MM.1S (cell line): ENCODE results near the gene UHRF1.

ENCODE experiments used
- DNase-seq: peaks from one replicate; pipeline ENCODE4 v3.0.0-alpha.2; 2015
- H2AFZ ChIP-seq: fragments of 300-600 bp; sonication (generic); 2 replicates; pipeline ENCODE4 v1.6.0; 2016; ENCODE audit warnings: antibody characterized with exemption, low read length
- H3F3A ChIP-seq: fragments of 300-600 bp; sonication (generic); 2 replicates; pipeline ENCODE4 v1.6.1; 2016; ENCODE audit warnings: mild to moderate bottlenecking, antibody characterized with exemption, low read length, moderate library complexity, mixed read lengths; ENCODE audit not compliant: insufficient read depth
- H3K27ac ChIP-seq: fragments of 300-600 bp; sonication (generic); 2 replicates; pipeline ENCODE4 v1.5.1; 2016; ENCODE audit warnings: mild to moderate bottlenecking, low read length
- H3K27me3 ChIP-seq: fragments of 300-600 bp; sonication (generic); replicated peaks from 2 replicates; pipeline ENCODE4 v1.6.0; 2016; ENCODE audit warnings: low read length; ENCODE audit not compliant: insufficient read depth
- H3K36me3 ChIP-seq: fragments of 300-600 bp; sonication (generic); replicated peaks from 2 replicates; pipeline ENCODE4 v1.6.1; 2016; ENCODE audit warnings: mild to moderate bottlenecking, low read length, mixed read lengths; ENCODE audit not compliant: insufficient read depth
- H3K4me1 ChIP-seq: fragments of 300-600 bp; sonication (generic); 2 replicates; pipeline ENCODE4 v1.6.1; 2016; ENCODE audit warnings: low read length, mixed read lengths
- H3K4me2 ChIP-seq: fragments of 300-600 bp; sonication (generic); 2 replicates; pipeline ENCODE4 v1.6.0; 2016; ENCODE audit warnings: low read depth, low read length
- H3K4me3 ChIP-seq: fragments of 300-600 bp; sonication (generic); 2 replicates; pipeline ENCODE4 v1.5.1; 2016; ENCODE audit warnings: low read length, mixed read lengths
- H3K79me2 ChIP-seq: fragments of 300-600 bp; sonication (generic); 2 replicates; pipeline ENCODE4 v1.6.1; 2016; ENCODE audit warnings: mixed run types, low read length, mixed read lengths
- H3K9ac ChIP-seq: fragments of 300-600 bp; sonication (generic); 2 replicates; pipeline ENCODE4 v1.6.1; 2016; ENCODE audit warnings: low read length, mixed read lengths
- H3K9me2 ChIP-seq: fragments of 300-600 bp; sonication (generic); replicated peaks from 2 replicates; pipeline ENCODE4 v1.6.1; 2016; ENCODE audit warnings: mild to moderate bottlenecking, low read length, mixed read lengths; ENCODE audit not compliant: insufficient read depth
- H3K9me3 ChIP-seq: fragments of 300-600 bp; sonication (generic); replicated peaks from 2 replicates; pipeline ENCODE4 v1.6.1; 2016; ENCODE audit warnings: mild to moderate bottlenecking, low read length, mixed read lengths; ENCODE audit not compliant: insufficient read depth
- H4K20me1 ChIP-seq: fragments of 300-600 bp; sonication (generic); 2 replicates; pipeline ENCODE4 v1.6.1; 2016; ENCODE audit warnings: mild to moderate bottlenecking, low read length, moderate library complexity, mixed read lengths; ENCODE audit not compliant: insufficient read depth
- CTCF ChIP-seq: fragments of 300-600 bp; sonication (generic); IDR thresholded peaks from 2 replicates; pipeline ENCODE4 v1.5.1; 2016; ENCODE audit warnings: antibody characterized with exemption, low read length, mixed read lengths
- EZH2 ChIP-seq: fragments of 300-600 bp; sonication (generic); optimal IDR thresholded peaks from 2 replicates; pipeline ENCODE3; 2017; ENCODE audit warnings: low read depth, mild to moderate bottlenecking, antibody characterized with exemption, low read length, mixed read lengths
- EZH2phosphoT487 ChIP-seq: fragments of 300-600 bp; sonication (generic); IDR thresholded peaks from 2 replicates; pipeline ENCODE4 v1.6.1; 2018; ENCODE audit warnings: antibody characterized with exemption, low read length

The UHRF1 gene

GRCh38 chr19:4914736-4915501 lies 5.6 kb downstream of the UHRF1 start:
- peaks cover 5% of the 10 kb centered on the region; the same call in 1 of the 2 replicates for H3F3A ChIP-seq
- H3K79me2 ChIP-seq, result peaks cover 96% of the 10 kb centered on the region
- H3K4me3 ChIP-seq, result no peak overlapping the region
- H3K9ac ChIP-seq, result no peak overlapping the region
- DNase-seq, result no peak
- no peaks in the 10 kb centered on the region for H3K27me3 ChIP-seq
- peaks cover 7% of the 10 kb centered on the region for H3K4me1 ChIP-seq
- H3K9me3 ChIP-seq, result no peaks in the 10 kb centered on the region
- H4K20me1 ChIP-seq, result peaks cover 19% of the 10 kb centered on the region
- no peak overlapping the region; the same call in 1 of the 2 replicates for H3K4me2 ChIP-seq
- TF ChIP-seq EZH2phosphoT487 (no peak), CTCF (no peak), EZH2 (no peak)
- no peak overlapping the region for H3K27ac ChIP-seq
- H3K9me2 ChIP-seq, result no peaks in the 10 kb centered on the region
- H2AFZ ChIP-seq, result no peak overlapping the region
- 0 out of 2 replicates have a peak, but pooled peaks cover 8% of the 10 kb centered on the region for H3K36me3 ChIP-seq

GRCh38 chr19:4916292-4917082 lies 7.2 kb downstream of the UHRF1 start:
- no peaks in the 10 kb centered on the region for H3K9me2 ChIP-seq
- no peaks in the 10 kb centered on the region for H3K9me3 ChIP-seq
- H4K20me1 ChIP-seq, result peaks cover 19% of the 10 kb centered on the region
- no peak for DNase-seq
- no peak overlapping the region for H3K4me2 ChIP-seq
- H3K27me3 ChIP-seq, result no peaks in the 10 kb centered on the region
- peaks cover 99% of the 10 kb centered on the region for H3K79me2 ChIP-seq
- H3K9ac ChIP-seq, result no peak overlapping the region
- no peaks in the 10 kb centered on the region; the same call in 1 of the 2 replicates for H3K4me1 ChIP-seq
- no peak for TF ChIP-seq CTCF
- no peak for TF ChIP-seq EZH2
- no peak for TF ChIP-seq EZH2phosphoT487
- H3K27ac ChIP-seq, result no peak overlapping the region
- H3F3A ChIP-seq, result no peaks in the 10 kb centered on the region; the same call in 1 of the 2 replicates
- no peak overlapping the region for H2AFZ ChIP-seq
- peaks cover 13% of the 10 kb centered on the region; the same call in 1 of the 2 replicates for H3K36me3 ChIP-seq
- H3K4me3 ChIP-seq, result no peak overlapping the region

GRCh38 chr19:4922530-4923275 lies 13.4 kb downstream of the UHRF1 start:
- DNase-seq, result no peak
- H3F3A ChIP-seq, result no peaks in the 10 kb centered on the region; the same call in 1 of the 2 replicates
- no peaks in the 10 kb centered on the region for H3K4me1 ChIP-seq
- H3K4me2 ChIP-seq, result no peak overlapping the region
- H3K9me2 ChIP-seq, result no peaks in the 10 kb centered on the region
- no peak overlapping the region for H2AFZ ChIP-seq
- no peaks in the 10 kb centered on the region for H3K27me3 ChIP-seq
- peaks cover 10% of the 10 kb centered on the region; the same call in 1 of the 2 replicates for H3K36me3 ChIP-seq
- no peak for TF ChIP-seq EZH2
- TF ChIP-seq CTCF, result no peak
- no peak for TF ChIP-seq EZH2phosphoT487
- peaks cover 95% of the 10 kb centered on the region for H3K79me2 ChIP-seq
- peaks cover 19% of the 10 kb centered on the region for H4K20me1 ChIP-seq
- H3K27ac ChIP-seq, result no peak overlapping the region
- no peak overlapping the region for H3K9ac ChIP-seq
- H3K9me3 ChIP-seq, result no peaks in the 10 kb centered on the region
- no peak overlapping the region for H3K4me3 ChIP-seq
